Stimulated activated CD4-positive, alpha-beta T cell treated with anti-CD3 and anti-CD28 coated beads, Interleukin-4, amount 100 ng/mL, for 48 hours (primary cell): ENCODE data around the gene GRIN3B.
"Not testable (repeated sequence)": the region's sequence is repeated elsewhere in the genome, so short reads cannot be mapped to it uniquely, and the experiment has no call there.

ENCODE experiments used
- DNase-seq, 2 donors: peaks; one replicate each; pipeline ENCODE4 v3.0.0-alpha.2; 2020; ENCODE audit warnings: low read depth in 2 of 2

Gene GRIN3B

DNA sequence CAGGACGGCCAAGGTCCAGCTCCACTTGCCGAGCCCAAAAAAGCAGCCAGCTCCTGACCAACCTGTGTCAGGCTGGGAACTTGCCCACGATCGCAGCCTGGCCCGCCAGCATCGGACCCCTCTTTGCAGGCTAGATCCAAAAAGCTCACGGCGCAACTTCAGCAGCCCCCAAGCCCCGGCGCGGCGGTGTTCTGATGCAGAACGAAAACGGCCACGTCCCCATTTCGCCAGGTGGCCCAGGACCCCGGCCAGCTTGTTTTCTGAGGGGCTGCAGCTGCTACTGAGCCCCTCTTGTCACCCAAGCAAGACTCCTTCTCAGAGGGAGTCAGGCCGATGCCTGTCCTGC lies 19.4 kb downstream of the GRIN3B start:
- no peak for DNase-seq

GRCh38 chr19:1019980-1020867 lies 20.0 kb downstream of the GRIN3B start:
- DNase-seq, result no peak

- peak; percentile 94 to 96 for DNase-seq
Measured at GRCh38 chr19:1020868-1021425, 20.7 kb downstream of the GRIN3B start, which contains the start of gene TMEM259. TMEM259 (minus strand) TSS chr19:1021123; CDS start chr19:1020996, 127 bp downstream.

- DNase-seq, result not testable (repeated sequence)
Measured at GRCh38 chr19:1023883-1024188, 23.6 kb downstream of the GRIN3B start.

DNA sequence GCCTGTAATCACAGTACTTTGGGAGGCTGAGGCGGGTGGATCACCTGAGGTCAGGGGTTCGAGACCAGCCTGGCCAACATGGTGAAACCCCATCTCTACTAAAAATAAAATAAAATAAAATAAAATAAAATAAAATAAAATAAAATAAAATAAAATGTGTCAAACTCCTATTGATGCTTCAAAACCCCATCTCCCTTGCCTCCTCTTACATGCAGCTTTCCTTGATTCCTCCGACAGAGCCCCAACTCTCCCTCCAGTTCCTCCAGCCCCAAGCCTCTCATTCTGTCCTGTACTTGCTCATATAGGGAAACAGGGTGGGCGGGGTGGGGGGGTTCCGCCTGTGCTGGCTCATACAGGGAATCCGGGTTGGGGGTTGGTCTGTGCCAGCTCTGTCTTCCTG lies 24.9 kb downstream of the GRIN3B start:
- not testable (repeated sequence) for DNase-seq

- peak; percentile 64 to 65 for DNase-seq
Measured at GRCh38 chr19:1025960-1026782, 26.0 kb downstream of the GRIN3B start, which contains the start of gene CNN2. CNN2 (plus strand) TSS chr19:1026608; CDS start chr19:1026662, 54 bp downstream.

- DNase-seq, result no peak
Measured at GRCh38 chr19:1026783-1027649, 26.8 kb downstream of the GRIN3B start.

DNA sequence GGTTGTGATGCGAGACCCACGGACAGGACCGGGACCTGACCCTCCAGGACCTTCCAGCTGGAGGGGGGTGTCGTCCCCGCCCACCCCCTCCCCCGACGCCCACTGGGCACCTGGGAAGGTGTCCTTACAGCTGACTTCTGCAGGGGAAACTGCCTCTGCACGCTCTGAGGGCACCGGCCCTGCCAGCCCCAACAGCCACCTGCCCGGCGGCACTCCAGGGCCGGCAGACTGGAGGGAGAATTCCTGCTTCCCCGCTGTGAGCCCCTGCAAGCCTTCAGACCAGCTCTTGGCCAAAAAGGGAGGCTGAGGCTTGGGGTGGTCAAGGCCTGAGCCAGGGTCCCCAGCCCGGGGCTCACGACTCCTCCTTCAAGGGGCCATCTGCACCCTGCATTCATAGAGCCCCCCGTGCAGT lies 27.4 kb downstream of the GRIN3B start:
- no peak for DNase-seq

DNA sequence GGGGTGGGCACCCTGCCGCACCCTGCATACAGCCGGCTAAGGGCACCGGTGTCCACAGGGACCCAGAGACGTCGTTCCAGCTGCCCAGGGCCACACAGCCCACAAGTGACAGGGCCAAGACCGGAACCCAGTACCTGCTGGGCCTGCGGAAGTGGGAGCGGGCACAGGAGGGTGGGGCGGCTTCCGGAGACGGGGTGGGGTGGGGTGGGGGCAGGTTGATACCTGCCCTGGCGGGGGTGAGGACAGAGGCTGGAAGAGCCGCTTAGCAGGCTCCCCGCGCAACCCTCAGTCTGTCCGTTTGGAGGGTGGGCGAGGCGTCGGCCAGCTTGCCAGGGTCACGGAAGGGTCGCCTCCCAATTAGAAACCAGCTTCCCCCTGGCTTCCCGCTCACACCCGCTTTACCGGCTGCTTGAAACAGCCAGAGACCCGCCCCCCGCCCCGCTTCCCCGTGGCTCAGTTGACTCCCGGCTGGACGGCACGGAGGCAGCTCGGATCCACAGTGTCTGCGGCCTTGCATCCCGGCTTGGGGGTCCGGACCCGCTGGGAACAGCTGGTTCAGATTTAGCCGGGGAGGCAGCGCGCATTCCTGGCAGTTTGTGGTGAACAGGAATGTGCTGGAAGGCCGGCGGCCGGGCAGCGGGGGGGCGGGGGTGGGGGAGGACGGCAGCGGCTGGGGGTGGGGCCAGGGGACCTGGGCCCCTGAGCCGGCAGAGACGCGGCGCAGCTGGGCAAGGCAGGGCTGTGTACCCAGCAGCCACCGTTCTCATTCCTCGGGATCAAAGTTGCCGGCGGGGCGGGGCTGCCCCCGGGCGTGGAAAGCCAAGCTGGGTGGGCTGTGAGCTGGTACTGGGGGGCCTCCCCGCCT lies 28.1 kb downstream of the GRIN3B start:
- DNase-seq, result no peak

- DNase-seq, result no peak
Measured at GRCh38 chr19:1032264-1032867, 32.1 kb downstream of the GRIN3B start.

GRCh38 chr19:1035998-1036621 lies 35.9 kb downstream of the GRIN3B start:
- no peak for DNase-seq

GRCh38 chr19:1037621-1038064 lies 37.4 kb downstream of the GRIN3B start:
- DNase-seq, result no peak

DNA sequence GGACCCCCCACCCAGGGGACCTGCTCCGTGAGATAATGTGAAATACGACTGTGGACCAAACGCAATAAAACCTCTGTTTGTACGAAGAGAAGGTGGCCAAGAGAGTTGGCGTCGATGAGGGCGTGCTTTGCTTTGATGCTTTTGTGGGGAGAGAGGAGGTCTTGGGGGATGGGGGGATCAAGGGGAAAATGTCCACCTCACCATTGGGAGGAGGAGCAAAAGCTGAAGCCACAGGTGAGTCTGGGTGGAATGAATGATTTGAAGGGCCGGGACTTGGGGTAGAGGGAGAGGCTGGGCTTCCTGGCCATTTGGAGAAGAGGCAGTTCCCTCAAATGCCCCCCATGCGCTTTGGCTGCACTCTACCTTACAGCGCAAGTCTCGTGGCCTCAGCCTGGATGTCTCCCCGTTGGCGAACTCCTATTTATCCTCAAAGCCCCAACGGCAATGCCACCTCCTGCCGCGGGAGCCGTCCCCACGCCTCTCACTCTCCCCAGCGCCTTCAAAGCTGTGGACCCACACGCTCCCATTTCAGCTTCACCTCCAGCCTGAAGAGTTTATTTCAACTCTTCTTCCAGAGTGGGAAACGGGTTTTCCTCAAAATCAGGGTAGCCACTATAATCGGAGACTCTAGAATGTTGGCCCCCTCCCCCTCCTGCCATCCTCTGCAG lies 38.9 kb downstream of the GRIN3B start:
- no peak for DNase-seq

DNA sequence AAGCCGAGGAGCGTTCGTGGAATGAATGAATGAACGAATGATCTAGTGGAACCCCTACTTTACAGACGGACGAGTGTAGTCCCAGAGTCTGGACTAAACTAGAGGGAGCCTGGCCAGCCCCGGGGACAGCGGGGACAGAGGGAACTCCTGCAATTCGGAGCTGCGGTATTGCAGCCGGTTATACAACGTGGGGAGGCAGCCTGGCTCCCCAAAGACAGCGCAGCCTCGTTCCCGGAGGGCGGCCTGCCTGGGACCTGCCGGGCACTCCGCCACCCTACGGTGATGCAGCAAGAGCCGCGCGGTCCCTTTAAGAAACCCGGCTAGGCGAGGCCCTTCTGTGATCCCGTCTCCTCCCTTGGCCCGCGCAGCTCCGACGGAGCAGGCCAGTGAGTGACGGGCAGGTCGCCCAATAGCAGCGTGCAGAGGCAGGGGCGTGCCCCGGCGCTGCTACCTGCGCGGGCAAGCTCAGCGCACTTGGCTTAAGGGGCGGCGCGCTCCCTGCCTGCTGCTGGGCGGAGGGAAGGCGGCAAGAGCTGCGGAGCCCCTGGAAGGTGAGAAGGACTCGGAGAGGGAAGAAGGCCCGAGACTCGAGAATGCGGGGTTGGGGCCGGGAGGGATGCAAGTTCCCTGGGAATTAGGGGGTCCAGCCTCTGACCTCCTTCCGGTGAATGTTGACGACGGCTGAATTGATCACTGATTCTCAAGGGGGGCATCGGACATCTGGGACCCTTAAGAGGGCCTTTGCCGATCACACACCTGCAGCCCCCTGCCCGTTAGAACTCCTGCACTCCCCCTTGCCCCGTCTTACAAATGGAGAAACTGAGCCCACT lies 39.6 kb downstream of the GRIN3B start, which contains the start of gene ABCA7:
Gene ABCA7 (plus strand): TSS at position 462 of the 830 bp plus-strand sequence. CDS start 1,255 bp downstream, outside the sequence.
- DNase-seq, result peak; percentile 99 to 100

- peak; percentile 90 to 92 for DNase-seq
Measured at GRCh38 chr19:1040476-1041271, 40.5 kb downstream of the GRIN3B start.

DNA sequence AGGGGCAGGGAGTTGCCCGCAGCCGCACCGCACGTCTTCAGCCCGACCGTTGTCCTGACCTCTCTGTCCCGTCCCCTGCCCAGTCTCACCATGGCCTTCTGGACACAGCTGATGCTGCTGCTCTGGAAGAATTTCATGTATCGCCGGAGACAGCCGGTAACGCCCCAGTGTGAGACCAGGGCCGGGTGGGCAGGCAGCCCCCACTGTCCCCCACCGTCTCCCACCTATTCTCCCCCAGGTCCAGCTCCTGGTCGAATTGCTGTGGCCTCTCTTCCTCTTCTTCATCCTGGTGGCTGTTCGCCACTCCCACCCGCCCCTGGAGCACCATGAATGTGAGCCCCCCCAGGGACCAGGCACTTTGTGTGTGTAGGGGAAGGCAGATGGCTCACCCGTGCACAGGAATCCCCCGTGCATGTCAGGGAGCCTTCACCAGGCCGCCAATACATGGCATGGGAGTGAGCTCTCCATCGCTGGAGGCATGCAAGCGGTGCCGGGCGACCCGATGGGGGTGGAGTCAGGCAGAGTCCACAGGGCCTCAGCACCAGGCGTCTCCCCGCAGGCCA lies 41.1 kb downstream of the GRIN3B start:
- DNase-seq, result no peak
